NOMO-1 treated with DMSO at 0.1 percent for 48 hours (cell line): ENCODE results near the gene TSEN15.
"Not testable (repeated sequence)": the region's sequence is repeated elsewhere in the genome, so short reads cannot be mapped to it uniquely, and the experiment has no call there.

ENCODE experiments used
- DNase-seq: peaks from one replicate; lab custom pipeline; 2025; ENCODE audit not compliant: unreplicated experiment; lab: John Stamatoyannopoulos, UW

Gene TSEN15

GRCh38 chr1:184096005-184096404 lies 44.5 kb downstream of the TSEN15 start:
- DNase-seq = no peak

- not testable (repeated sequence) for DNase-seq
Measured at GRCh38 chr1:184096580-184096979, 45.0 kb downstream of the TSEN15 start.

- DNase-seq = no peak
Measured at GRCh38 chr1:184101141-184101540, 49.6 kb downstream of the TSEN15 start.

- DNase-seq = no peak
Measured at GRCh38 chr1:184101571-184101970, 50.0 kb downstream of the TSEN15 start.

GRCh38 chr1:184110272-184111204 lies 59.0 kb downstream of the TSEN15 start:
- DNase-seq = no peak

- DNase-seq = no peak
Measured at GRCh38 chr1:184112176-184112948, 60.8 kb downstream of the TSEN15 start.

GRCh38 chr1:184113251-184113650 lies 61.7 kb downstream of the TSEN15 start:
- no peak for DNase-seq

- no peak for DNase-seq
Measured at GRCh38 chr1:184114818-184115398, 63.4 kb downstream of the TSEN15 start.

- no peak for DNase-seq
Measured at GRCh38 chr1:184116287-184116686, 64.8 kb downstream of the TSEN15 start.

GRCh38 chr1:184118046-184118445 lies 66.5 kb downstream of the TSEN15 start:
- no peak for DNase-seq
